ENCODE results near the gene SMURF2.
"Not testable (repeated sequence)": the region's sequence is repeated elsewhere in the genome, so short reads cannot be mapped to it uniquely, and the experiment has no call there.

The SMURF2 gene

GRCh38 chr17:64614266-64615027 is 47.7 kb downstream of the SMURF2 start:
- no peak for DNase-seq (ENCODE audit: extremely low read depth, low read depth)
- TF ChIP-seq CTCF (IDR thresholded peaks at IDR 0.05; ENCODE audit: low read depth, low read length): no peak

GRCh38 chr17:64611369-64611768 is 50.7 kb downstream of the SMURF2 start:
- no peak for TF ChIP-seq CTCF (IDR thresholded peaks at IDR 0.05; ENCODE audit: low read depth, low read length)
- DNase-seq (ENCODE audit: extremely low read depth, low read depth): no peak

DNA sequence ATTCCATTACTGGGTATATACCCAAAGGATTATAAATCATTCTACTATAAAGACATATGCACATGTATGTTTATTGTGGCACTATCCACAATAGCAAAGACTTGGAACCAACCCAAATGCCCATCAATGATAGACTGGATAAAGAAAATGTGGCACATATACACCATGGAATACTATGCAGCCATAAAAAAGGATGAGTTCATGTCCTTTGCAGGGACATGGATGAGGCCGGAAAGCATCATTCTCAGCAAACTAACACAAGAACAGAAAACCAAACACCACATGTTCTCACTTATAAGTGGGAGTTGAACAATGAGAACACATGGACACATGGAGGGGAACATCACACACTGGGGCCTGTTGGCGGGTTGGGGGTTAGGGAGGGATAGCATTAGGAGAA is 51.9 kb downstream of the SMURF2 start:
- not testable (repeated sequence) for DNase-seq (ENCODE audit: extremely low read depth, low read depth)

GRCh38 chr17:64608571-64608981 is 53.5 kb downstream of the SMURF2 start:
- DNase-seq (ENCODE audit: extremely low read depth, low read depth): no peak
- no peak for TF ChIP-seq CTCF (IDR thresholded peaks at IDR 0.05; ENCODE audit: low read depth, low read length)

GRCh38 chr17:64607862-64608565 is 54.1 kb downstream of the SMURF2 start:
- DNase-seq (ENCODE audit: extremely low read depth, low read depth): no peak
- TF ChIP-seq CTCF (IDR thresholded peaks at IDR 0.05; ENCODE audit: low read depth, low read length): no peak

DNA sequence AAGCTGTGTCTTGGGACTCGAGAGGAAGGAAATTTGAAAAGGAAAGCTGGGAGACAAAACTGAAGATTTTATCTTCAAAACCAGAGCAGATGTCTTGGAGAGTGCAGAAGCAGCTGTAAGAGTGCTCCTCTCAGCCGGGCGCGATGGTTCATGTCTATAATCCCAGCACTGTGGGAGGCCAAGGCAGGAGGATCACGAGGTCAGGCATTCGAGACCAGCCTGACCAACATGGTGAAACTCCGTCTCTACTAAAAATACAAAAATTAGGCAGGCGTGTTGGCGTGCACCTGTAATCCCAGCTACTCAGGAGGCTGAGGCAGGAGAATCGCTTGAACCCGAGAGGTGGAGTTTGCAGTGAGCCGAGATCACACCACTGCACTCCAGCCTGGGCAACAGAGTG is 57.6 kb downstream of the SMURF2 start:
- DNase-seq (ENCODE audit: extremely low read depth, low read depth): not testable (repeated sequence)

DNA sequence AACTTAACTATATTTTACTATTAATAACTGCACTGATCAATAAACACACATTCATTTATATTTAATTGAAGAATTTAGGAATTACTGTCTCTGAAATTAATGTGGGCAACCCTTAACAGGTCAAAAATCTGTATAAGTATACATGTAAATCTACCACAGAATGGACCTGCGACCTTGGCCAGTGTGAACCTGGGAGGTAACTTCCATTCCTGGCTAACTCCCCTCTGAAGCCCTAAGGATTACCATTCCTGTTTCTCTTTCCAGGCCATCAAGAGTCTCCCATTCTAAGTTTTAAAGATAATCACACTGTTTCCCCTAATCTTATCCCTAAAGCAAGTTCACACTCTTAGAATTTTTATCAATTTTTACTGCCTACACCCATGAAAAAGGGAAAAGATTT is 58.1 kb downstream of the SMURF2 start:
- DNase-seq (ENCODE audit: extremely low read depth, low read depth): no peak

More for the DNA sequence above, 58.1 kb downstream of the SMURF2 start:
- no peak for TF ChIP-seq CTCF (IDR thresholded peaks at IDR 0.05; ENCODE audit: low read depth, low read length)

Data from AG09319 (cell line).